Measurements from ENCODE around the gene SURF6.
"Not testable (repeated sequence)": the region's sequence is repeated elsewhere in the genome, so short reads cannot be mapped to it uniquely, and the experiment has no call there.

The SURF6 gene

DNA sequence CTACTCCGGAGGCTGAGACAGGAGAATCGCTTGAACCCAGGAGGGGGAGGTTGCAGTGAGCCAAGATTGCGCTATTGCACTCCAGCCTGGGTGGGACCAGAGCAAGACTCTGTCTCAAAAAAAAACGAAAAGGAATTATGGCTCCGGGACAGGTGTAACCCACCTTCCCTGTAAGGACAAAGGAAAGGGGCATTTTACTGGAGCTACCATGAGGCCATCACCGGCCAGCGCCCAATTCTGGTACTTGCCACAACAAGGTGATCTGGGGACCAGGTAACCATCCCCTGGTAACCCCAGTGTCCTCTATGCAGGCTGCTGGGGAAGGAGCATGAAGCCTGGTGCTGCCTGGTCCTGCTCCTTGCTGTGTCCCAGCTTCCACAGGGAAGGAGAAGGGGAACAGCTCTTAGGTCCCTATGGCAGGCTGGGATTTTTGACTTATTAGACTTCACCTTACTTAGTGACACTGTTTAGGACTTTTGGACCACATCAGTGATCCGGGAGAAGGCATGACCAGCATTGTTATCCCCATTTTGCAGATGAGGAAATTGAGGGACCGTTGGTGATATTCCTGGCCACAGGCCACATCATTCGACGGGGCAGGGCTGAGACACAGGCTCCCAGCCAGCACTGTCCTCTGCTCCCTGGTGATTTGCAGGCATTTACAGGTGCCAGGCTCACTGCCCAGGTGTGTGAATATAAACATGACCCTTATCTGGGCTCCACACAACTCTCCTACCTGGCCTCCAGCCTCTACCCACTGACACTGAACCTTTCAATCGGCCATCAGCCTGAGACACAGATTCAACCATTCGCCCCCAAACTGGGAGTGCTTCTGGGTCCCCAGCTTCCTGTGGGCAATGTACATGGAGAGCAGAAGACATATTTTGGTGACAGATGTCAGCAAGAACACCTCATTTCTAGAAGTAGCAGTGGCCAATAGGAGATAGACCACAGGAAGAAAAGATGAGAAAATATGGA lies 34.4 kb downstream of the SURF6 start:
- DNase-seq = no peak

GRCh38 chr9:133299996-133300395 lies 36.0 kb downstream of the SURF6 start:
- not testable (repeated sequence) for DNase-seq

- DNase-seq = no peak
Measured at GRCh38 chr9:133294257-133294656, 41.7 kb downstream of the SURF6 start.

- no peak for DNase-seq
Measured at GRCh38 chr9:133290751-133291302, 45.2 kb downstream of the SURF6 start.

- DNase-seq = no peak
Measured at GRCh38 chr9:133286523-133286922, 49.5 kb downstream of the SURF6 start.

GRCh38 chr9:133285252-133285775 lies 50.7 kb downstream of the SURF6 start:
- no peak for DNase-seq

DNA sequence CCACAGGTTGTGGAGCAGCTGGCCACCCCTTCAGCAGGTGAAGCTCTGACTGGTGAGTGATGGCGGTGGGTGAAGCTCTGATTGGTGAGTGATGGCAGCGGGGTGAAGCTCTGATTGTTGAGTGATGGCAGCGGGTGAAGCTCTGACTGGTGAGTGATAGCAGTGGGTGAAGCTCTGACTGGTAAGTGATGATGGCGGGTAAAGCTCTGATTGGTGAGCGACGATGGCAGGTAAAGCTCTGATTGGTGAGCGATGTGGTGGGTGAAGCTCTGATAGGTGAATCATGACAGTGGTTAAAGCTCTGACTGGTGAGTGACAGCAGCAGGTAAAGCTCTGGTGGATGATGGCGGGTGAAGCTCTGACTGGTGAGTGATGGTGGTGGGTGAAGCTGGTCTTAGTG lies 51.6 kb downstream of the SURF6 start:
- DNase-seq = no peak

DNA sequence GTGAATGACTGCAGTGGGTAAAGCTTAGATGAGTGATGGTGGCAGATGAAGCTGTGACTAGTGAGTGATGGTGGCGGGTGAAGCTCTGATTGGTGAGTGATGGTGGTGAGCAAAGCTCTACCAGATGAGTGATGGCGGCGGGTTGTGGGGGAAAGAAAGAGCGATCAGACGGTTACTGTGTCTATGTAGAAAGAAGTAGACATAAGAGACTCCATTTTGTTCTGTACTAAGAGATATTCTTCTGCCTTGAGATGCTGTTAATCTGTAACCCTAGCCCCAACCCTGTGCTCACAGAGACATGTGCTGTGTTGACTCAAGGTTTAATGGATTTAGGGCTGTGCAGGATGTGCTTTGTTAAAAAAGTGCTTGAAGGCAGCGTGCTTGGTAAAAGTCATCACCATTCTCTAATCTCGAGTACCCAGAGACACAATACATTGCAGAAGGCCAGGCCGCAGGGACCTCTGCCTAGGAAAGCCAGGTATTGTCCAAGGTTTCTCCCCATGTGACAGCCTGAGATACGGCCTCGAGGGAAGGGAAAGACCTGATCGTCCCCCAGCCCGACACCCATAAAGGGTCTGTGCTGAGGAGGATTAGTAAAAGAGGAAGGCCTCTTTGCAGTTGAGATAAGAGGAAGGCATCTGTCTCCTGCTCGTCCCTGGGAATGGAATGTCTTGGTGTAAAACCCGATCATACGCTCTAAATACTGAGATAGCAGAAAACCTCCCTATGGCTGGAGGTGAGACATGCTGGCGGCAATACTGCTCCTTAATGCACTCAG lies 52.5 kb downstream of the SURF6 start:
- DNase-seq = not testable (repeated sequence)

GRCh38 chr9:133282464-133283238 lies 53.3 kb downstream of the SURF6 start:
- no peak for DNase-seq

DNA sequence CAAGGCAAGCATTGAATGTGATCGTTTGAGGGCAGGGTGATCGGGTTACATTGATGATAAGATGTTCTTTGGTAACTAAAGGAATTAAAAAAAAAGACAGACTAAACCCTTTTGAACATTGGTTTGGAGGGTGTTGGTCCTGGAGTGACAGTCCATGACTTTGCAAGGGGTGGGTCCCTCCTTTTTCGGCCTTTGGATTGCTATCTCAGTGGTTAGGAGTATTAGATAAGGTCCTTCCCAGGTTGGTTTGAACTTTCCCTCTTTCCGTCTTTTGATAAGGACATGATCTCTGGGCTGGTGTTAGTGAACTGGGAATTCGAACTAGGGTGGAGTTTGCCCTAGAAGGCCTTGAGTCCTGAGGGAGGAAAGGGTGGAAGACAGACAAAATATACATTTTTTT lies 55.6 kb downstream of the SURF6 start:
- DNase-seq = no peak
